ENCODE data around the gene HHATL. TPM values are rescaled to one million over a fixed set of nuclear protein-coding genes. Genes with fewer than 3 reads are reported as not detected.

Gene HHATL
- total and polyA plus RNA-seq, 2 of the 8 experiments (the other 6 are each of a cell fraction or from before 2014, with no cell fraction given), result 0.18 TPM; not detected in 1

- Histone ChIP-seq H3K9me3 (ENCODE audit: insufficient read depth in 2 of 2, low read depth in 1 of 2, low read length in 1 of 2) (no peaks in the 10 kb centered on the region), H4K8ac (ENCODE audit: extremely low read depth, insufficient read depth, low read length) (peak overlapping the region; percentile 75; the same call in 1 of the 2 replicates), H3K4me1 (replicated peaks in 1 of 4; ENCODE audit: control insufficient read depth in 3 of 4, insufficient read depth in 4 of 4, low read length in 3 of 4) (peaks cover 0 to 12% (median 0%) of the 10 kb centered on the region in 4 experiments; a peak in 3 of 7 replicates), H2BK5ac (ENCODE audit: low read depth, low read length) (no peak overlapping the region), H3K4me2 (ENCODE audit: insufficient read depth in 1 of 2, low read depth in 2 of 2, low read length in 2 of 2) (no peak overlapping the region), H2AFZ (ENCODE audit: low read length) (no peak overlapping the region), H3K14ac (ENCODE audit: insufficient read length) (no peak overlapping the region), H3K23me2 (ENCODE audit: low read depth, low read length) (peaks cover 2% of the 10 kb centered on the region; the same call in 1 of the 2 replicates), H4K5ac (ENCODE audit: insufficient read length, low read depth, low read length) (no peak overlapping the region), H3K27ac (ENCODE audit: low read depth, low read length) (no peak overlapping the region), H3K4ac (replicated peaks; ENCODE audit: insufficient read length, low read depth, low read length) (no peak overlapping the region), H3K9ac (replicated peaks in 1 of 4; ENCODE audit: extremely low read depth in 1 of 4, low read depth in 3 of 4, low read length in 3 of 4) (no peak overlapping the region), H2BK15ac (ENCODE audit: low read length) (no peak overlapping the region), H2AK5ac (ENCODE audit: low read depth, low read length) (no peak overlapping the region), H3K56ac (replicated peaks; ENCODE audit: insufficient read length, low read depth, low read length) (no peak overlapping the region), H2BK12ac (ENCODE audit: low read depth, low read length) (no peak overlapping the region), H3K23ac (ENCODE audit: insufficient read length) (no peak overlapping the region), H3K36me3 (ENCODE audit: control insufficient read depth in 2 of 4, insufficient read depth in 4 of 4, low read length in 3 of 4) (no peaks in the 10 kb centered on the region), H3K79me1 (ENCODE audit: low read depth, low read length) (no peaks in the 10 kb centered on the region), H4K91ac (replicated peaks; ENCODE audit: insufficient read length, low read length) (no peak overlapping the region), H3K4me3 (ENCODE audit: extremely low read depth in 1 of 4, insufficient read depth in 2 of 4, low read depth in 3 of 4, low read length in 4 of 4) (no peak overlapping the region), H2BK120ac (replicated peaks; ENCODE audit: low read depth, low read length) (no peak overlapping the region), H3K79me2 (ENCODE audit: control insufficient read depth in 1 of 2, insufficient read depth in 2 of 2, low read length in 2 of 2) (no peaks in the 10 kb centered on the region), H3K18ac (ENCODE audit: extremely low read depth, low read length) (no peak overlapping the region), H2BK20ac (ENCODE audit: low read length) (no peak overlapping the region), H4K20me1 (replicated peaks in 1 of 2; ENCODE audit: control insufficient read depth in 1 of 2, insufficient read depth in 2 of 2, low read length in 2 of 2) (peaks cover 0 to 2% of the 10 kb centered on the region in 2 experiments), H3K27me3 (replicated peaks in 1 of 4; ENCODE audit: control insufficient read depth in 3 of 4, extremely low read depth in 1 of 4, insufficient read depth in 3 of 4, low read length in 3 of 4) (no peaks in the 10 kb centered on the region; a peak in 1 of 7 replicates)
- DNase-seq (ENCODE audit: low read depth in 1 of 2, low spot score in 2 of 2) (peak in 1 of 2 experiments; percentile 42), FAIRE-seq (no peak)
- CTCF ChIA-PET (ENCODE audit: partially characterized antibody), result interaction anchor here (0.6 to 4.4 kb wide), 5 partner anchors 8 to 46 kb away, joined by 3 to 27 read pairs (median 4); no protein-coding TSS in a partner anchor
- WGBS, 2 experiments (ENCODE audit: extremely low coverage in 1 of 2, insufficient coverage in 1 of 2, insufficient read length in 1 of 2, insufficient replicate concordance in 2 of 2, low coverage in 1 of 2, low lambda C conversion rate in 2 of 2, missing lambda C conversion rate in 1 of 2), result 89% methylated on average over 8 of the region's 8 CpGs; no CpG with 5 or more reads in 1 of the 2 experiments
- POLR2A ChIA-PET (ENCODE audit: partially characterized antibody), result interaction anchor here (3.0 kb wide), 1 partner anchor 9 kb away, joined by 9 read pairs; no protein-coding TSS in a partner anchor
- TF ChIP-seq USF2 (IDR thresholded peaks at IDR 0.05; ENCODE audit: low read length), result no peak
- no peak for TF ChIP-seq BRCA1 (IDR thresholded peaks at IDR 0.05; ENCODE audit: low read depth, low read length)
- TF ChIP-seq KDM5A (IDR thresholded peaks at IDR 0.05; ENCODE audit: low read length), result no peak
- TF ChIP-seq KDM4A (IDR thresholded peaks at IDR 0.05; ENCODE audit: low read depth, low read length, severe bottlenecking), result no peak
- TF ChIP-seq BACH1 (IDR thresholded peaks at IDR 0.05; ENCODE audit: low read length), result no peak
- no peak for TF ChIP-seq RNF2 (IDR thresholded peaks at IDR 0.05; ENCODE audit: borderline replicate concordance, low read depth, low read length, missing control alignments, poor library complexity, severe bottlenecking)
Observed at GRCh38 chr3:42704136-42704841, 1.7 kb upstream of the HHATL start.
